Neural progenitor cell (in vitro differentiated cells): ENCODE data around the gene LBX1. TPM values are rescaled to one million over a fixed set of nuclear protein-coding genes. Genes with fewer than 3 reads are reported as not detected.
"Not testable (repeated sequence)": the region's sequence is repeated elsewhere in the genome, so short reads cannot be mapped to it uniquely, and the experiment has no call there.

Source experiments
- DNase-seq: peaks from one replicate; pipeline ENCODE4 v3.0.0-alpha.2; 2016; ENCODE audit warnings: low spot score
- H2AFZ ChIP-seq: fragments of 200-600 bp; sonication (generic); replicated peaks from 2 replicates; pipeline ENCODE4 v1.6.1; 2016; ENCODE audit warnings: antibody characterized with exemption
- H3F3A ChIP-seq: fragments of 200-600 bp; sonication (generic); 2 replicates; pipeline ENCODE4 v1.6.1; 2016; ENCODE audit warnings: antibody characterized with exemption, low read depth
- H3K27ac ChIP-seq: fragments of 200-600 bp; sonication (generic); 2 replicates; pipeline ENCODE4 v1.5.1; 2016; ENCODE audit warnings: mild to moderate bottlenecking
- H3K27me3 ChIP-seq: fragments of 200-600 bp; sonication (generic); 2 replicates; pipeline ENCODE4 v1.6.1; 2016; ENCODE audit warnings: mild to moderate bottlenecking, moderate library complexity
- H3K36me3 ChIP-seq: fragments of 200-600 bp; sonication (generic); 2 replicates; pipeline ENCODE4 v1.5.1; 2016
- H3K4me1 ChIP-seq: fragments of 200-600 bp; sonication (generic); 2 replicates; pipeline ENCODE4 v1.6.1; 2016; ENCODE audit warnings: mixed run types
- H3K4me2 ChIP-seq: fragments of 200-600 bp; sonication (generic); 2 replicates; pipeline ENCODE4 v1.6.1; 2016
- H3K4me3 ChIP-seq: fragments of 200-600 bp; sonication (generic); 2 replicates; pipeline ENCODE4 v1.5.1; 2016
- H3K79me2 ChIP-seq: fragments of 200-600 bp; sonication (generic); 2 replicates; pipeline ENCODE4 v1.6.1; 2016; ENCODE audit warnings: low read depth
- H3K9ac ChIP-seq: fragments of 200-600 bp; sonication (generic); 2 replicates; pipeline ENCODE4 v1.6.1; 2016
- H3K9me3 ChIP-seq: fragments of 200-600 bp; sonication (generic); 2 replicates; pipeline ENCODE4 v1.5.1; 2016; ENCODE audit warnings: low read depth
- H4K20me1 ChIP-seq: fragments of 200-600 bp; sonication (generic); 2 replicates; pipeline ENCODE4 v1.6.1; 2016; ENCODE audit warnings: low read depth
- H3K27ac Mint-ChIP-seq: 3 replicates; pipeline ENCODE4 v1.8.0; 2021; ENCODE audit warnings: mixed read lengths
- H3K27me3 Mint-ChIP-seq: 2 replicates; pipeline ENCODE4 v1.8.0; 2022; ENCODE audit warnings: low read depth, mild to moderate bottlenecking, inconsistent platforms, moderate library complexity, mixed read lengths; ENCODE audit not compliant: insufficient read depth
- H3K36me3 Mint-ChIP-seq: 3 replicates; pipeline ENCODE4 v1.8.0; 2021; ENCODE audit warnings: mixed read lengths
- H3K4me1 Mint-ChIP-seq: 3 replicates; pipeline ENCODE4 v1.8.0; 2021; ENCODE audit warnings: mixed read lengths
- H3K4me3 Mint-ChIP-seq: 3 replicates; pipeline ENCODE4 v1.8.0; 2021; ENCODE audit warnings: mild to moderate bottlenecking, moderate library complexity, mixed read lengths
- H3K9me3 Mint-ChIP-seq: 3 replicates; pipeline ENCODE4 v1.8.0; 2020; ENCODE audit warnings: mixed read lengths
- EZH2 ChIP-seq: fragments of 200-600 bp; sonication (generic); IDR thresholded peaks from 2 replicates; pipeline ENCODE4 v1.6.1; 2017; ENCODE audit warnings: antibody characterized with exemption, mild to moderate bottlenecking, moderate library complexity
- EZH2phosphoT487 ChIP-seq: fragments of 200-600 bp; sonication (generic); IDR thresholded peaks from 2 replicates; pipeline ENCODE4 v1.6.1; 2017; ENCODE audit warnings: antibody characterized with exemption
- total RNA-seq: library from RNA; depleted of rRNA; stranded (reverse); fragments of >200 nt; gene quantifications from 2 replicates; pipeline ENCODE4 v1.2.3, GENCODE V29; 2015; ENCODE audit warnings: low replicate concordance
- TF ChIP-seq, protein P1 (sequence below): fragments of 200-600 bp; sonication (generic); IDR thresholded peaks from 2 replicates; pipeline ENCODE4 v1.5.1; 2017; ENCODE audit warnings: antibody characterized with exemption, mild to moderate bottlenecking

LBX1 gene
- total RNA-seq, 1 donor from 2014 or later, result not detected

GRCh38 chr10:101207026-101207425 lies 22.2 kb downstream of the LBX1 start:
- H3K4me2 ChIP-seq, result no peak overlapping the region
- no peak overlapping the region for H3K27ac ChIP-seq
- TF ChIP-seq EZH2phosphoT487 (no peak), EZH2 (no peak)
- TF ChIP-seq, protein P1, sequence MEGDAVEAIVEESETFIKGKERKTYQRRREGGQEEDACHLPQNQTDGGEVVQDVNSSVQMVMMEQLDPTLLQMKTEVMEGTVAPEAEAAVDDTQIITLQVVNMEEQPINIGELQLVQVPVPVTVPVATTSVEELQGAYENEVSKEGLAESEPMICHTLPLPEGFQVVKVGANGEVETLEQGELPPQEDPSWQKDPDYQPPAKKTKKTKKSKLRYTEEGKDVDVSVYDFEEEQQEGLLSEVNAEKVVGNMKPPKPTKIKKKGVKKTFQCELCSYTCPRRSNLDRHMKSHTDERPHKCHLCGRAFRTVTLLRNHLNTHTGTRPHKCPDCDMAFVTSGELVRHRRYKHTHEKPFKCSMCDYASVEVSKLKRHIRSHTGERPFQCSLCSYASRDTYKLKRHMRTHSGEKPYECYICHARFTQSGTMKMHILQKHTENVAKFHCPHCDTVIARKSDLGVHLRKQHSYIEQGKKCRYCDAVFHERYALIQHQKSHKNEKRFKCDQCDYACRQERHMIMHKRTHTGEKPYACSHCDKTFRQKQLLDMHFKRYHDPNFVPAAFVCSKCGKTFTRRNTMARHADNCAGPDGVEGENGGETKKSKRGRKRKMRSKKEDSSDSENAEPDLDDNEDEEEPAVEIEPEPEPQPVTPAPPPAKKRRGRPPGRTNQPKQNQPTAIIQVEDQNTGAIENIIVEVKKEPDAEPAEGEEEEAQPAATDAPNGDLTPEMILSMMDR, result no peak
- peaks cover 74% of the 10 kb centered on the region for H3K27me3 ChIP-seq
- no peak overlapping the region for H3K4me3 ChIP-seq
- no peaks in the 10 kb centered on the region for H4K20me1 ChIP-seq
- no peaks in the 10 kb centered on the region for H3K9me3 ChIP-seq
- no peaks in the 10 kb centered on the region for H3K36me3 Mint-ChIP-seq
- no peak overlapping the region for H3K4me3 Mint-ChIP-seq
- no peaks in the 10 kb centered on the region for H3F3A ChIP-seq
- no peaks in the 10 kb centered on the region for H3K79me2 ChIP-seq
- no peaks in the 10 kb centered on the region for H3K36me3 ChIP-seq
- H3K9ac ChIP-seq, result no peak overlapping the region
- peaks cover 2% of the 10 kb centered on the region for H3K9me3 Mint-ChIP-seq
- no peak overlapping the region for H2AFZ ChIP-seq
- H3K27me3 Mint-ChIP-seq, result peaks cover 48% of the 10 kb centered on the region
- no peak overlapping the region for H3K27ac Mint-ChIP-seq
- no peak for DNase-seq
- no peaks in the 10 kb centered on the region for H3K4me1 Mint-ChIP-seq
- H3K4me1 ChIP-seq, result no peaks in the 10 kb centered on the region

- H3K27ac ChIP-seq, H3K36me3 Mint-ChIP-seq, H3K4me2 ChIP-seq, H3K36me3 ChIP-seq, H3K9ac ChIP-seq, H2AFZ ChIP-seq, H3K4me1 ChIP-seq, H3K9me3 Mint-ChIP-seq, H3K4me3 ChIP-seq, H3K9me3 ChIP-seq, H3K4me3 Mint-ChIP-seq, H3K27ac Mint-ChIP-seq, H3K4me1 Mint-ChIP-seq, DNase-seq, H4K20me1 ChIP-seq, H3K79me2 ChIP-seq, H3F3A ChIP-seq: not testable (repeated sequence)
- H3K27me3 ChIP-seq, result peaks cover 31% of the 10 kb centered on the region
- H3K27me3 Mint-ChIP-seq, result peaks cover 24% of the 10 kb centered on the region
Measured at GRCh38 chr10:101202667-101203066, 26.6 kb downstream of the LBX1 start.

DNA sequence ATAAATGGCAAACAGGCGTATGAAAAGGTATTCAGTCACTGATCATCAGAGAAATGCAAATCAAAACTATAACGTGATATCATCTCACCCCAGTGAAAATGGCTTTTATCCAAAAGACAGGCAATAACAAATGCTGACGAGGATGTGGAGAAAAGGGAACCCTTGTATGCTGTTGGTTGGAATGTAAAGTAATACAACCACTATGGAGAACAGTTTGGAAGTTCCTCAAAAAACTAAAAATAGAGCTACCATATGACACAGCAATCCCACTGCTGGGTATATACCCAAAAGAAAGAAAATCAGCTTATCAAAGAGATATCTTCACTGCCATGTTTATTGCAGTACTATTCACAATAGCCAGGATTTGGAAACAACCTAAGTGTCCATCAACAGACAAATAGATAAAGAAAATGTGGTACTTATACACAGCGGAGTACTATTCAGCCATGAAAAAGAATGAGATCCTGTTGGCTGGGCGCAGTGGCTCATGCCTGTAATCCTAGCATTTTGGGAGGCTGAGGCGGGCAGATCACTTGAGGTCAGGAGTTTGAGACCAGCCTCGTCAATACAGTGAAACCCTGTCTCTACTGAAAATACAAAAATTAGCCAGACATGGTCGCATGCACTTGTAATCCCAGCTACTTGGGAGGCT lies 30.8 kb downstream of the LBX1 start:
- H4K20me1 ChIP-seq, DNase-seq, H3K27ac Mint-ChIP-seq, H3K4me3 ChIP-seq, H3K27ac ChIP-seq, H3K4me2 ChIP-seq, H3K79me2 ChIP-seq, H3K9me3 Mint-ChIP-seq, H3F3A ChIP-seq, H3K36me3 ChIP-seq, H3K4me3 Mint-ChIP-seq, H3K9ac ChIP-seq, H3K36me3 Mint-ChIP-seq, H3K4me1 ChIP-seq, H3K9me3 ChIP-seq, H3K4me1 Mint-ChIP-seq, H2AFZ ChIP-seq: not testable (repeated sequence)
- H3K27me3 Mint-ChIP-seq, result peaks cover 14% of the 10 kb centered on the region
- peaks cover 34% of the 10 kb centered on the region for H3K27me3 ChIP-seq

DNA sequence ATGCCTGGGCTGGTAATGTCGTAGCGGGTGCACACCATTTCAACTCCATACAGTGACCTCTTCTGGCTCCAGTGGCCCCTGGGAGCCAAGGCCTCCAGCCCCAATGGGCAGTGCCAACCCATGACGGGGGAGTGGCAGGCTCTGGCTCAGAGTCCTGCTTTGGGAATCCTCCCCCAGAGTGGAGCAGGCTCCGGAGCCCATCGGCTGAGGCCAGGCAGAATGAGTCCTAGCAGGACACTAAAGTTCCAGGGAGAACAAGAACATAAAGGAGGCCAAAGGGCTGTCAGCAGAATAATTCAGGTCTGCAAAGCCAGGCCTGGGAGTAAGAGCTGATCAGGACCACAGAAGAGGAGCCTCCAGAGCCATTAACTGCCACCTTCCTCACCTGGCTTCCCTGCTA lies 33.3 kb downstream of the LBX1 start:
- Mint-ChIP-seq H3K27me3 (peaks cover 8% of the 10 kb centered on the region), H3K36me3 (no peaks in the 10 kb centered on the region), H3K4me3 (no peak overlapping the region), H3K4me1 (no peaks in the 10 kb centered on the region), H3K27ac (no peak overlapping the region), H3K9me3 (no peaks in the 10 kb centered on the region)
- H3K79me2 ChIP-seq, result no peaks in the 10 kb centered on the region
- H3K27me3 ChIP-seq, result peaks cover 29% of the 10 kb centered on the region
- no peaks in the 10 kb centered on the region for H3K9me3 ChIP-seq
- H3K36me3 ChIP-seq, result no peaks in the 10 kb centered on the region
- no peak overlapping the region for H3K4me3 ChIP-seq
- H3K9ac ChIP-seq, result no peak overlapping the region
- H3K4me2 ChIP-seq, result no peak overlapping the region
- no peaks in the 10 kb centered on the region for H3F3A ChIP-seq
- no peak for DNase-seq
- no peak overlapping the region for H2AFZ ChIP-seq
- H4K20me1 ChIP-seq, result no peaks in the 10 kb centered on the region
- TF ChIP-seq, protein P1, result no peak
- TF ChIP-seq EZH2 (no peak), EZH2phosphoT487 (no peak)
- H3K4me1 ChIP-seq, result no peaks in the 10 kb centered on the region
- H3K27ac ChIP-seq, result no peak overlapping the region
